ENCODE data around the gene S100A16. TPM values are rescaled to one million over a fixed set of nuclear protein-coding genes. Genes with fewer than 3 reads are reported as not detected.
A peak's percentile ranks its signal among the peaks of the same experiment; 100 is the strongest.

The S100A16 gene
- total RNA-seq, 1 experiment from 2014 or later, result 14.6 TPM

- no peaks in the 10 kb centered on the region; the same call in 1 of the 2 replicates for H3K27me3 Mint-ChIP-seq (ENCODE audit: low read depth)
- ChIA-PET POLR2A (interaction anchor here (0.7 to 1.8 kb wide), 5 partner anchors 13 to 72 kb away, joined by 3 to 10 read pairs (median 5); partner anchors contain the start of genes CHTOP and S100A13), CTCF (interaction anchor here (0.7 to 6.1 kb wide), 41 partner anchors 8 to 224 kb away, joined by 3 to 188 read pairs (median 5); partner anchors contain the start of genes CHTOP, NPR1, S100A13 and S100A14)
- DNase-seq (ENCODE audit: low spot score) (no peak), ATAC-seq (no peak; the same call in 1 of the 2 replicates)
- H3K27ac Mint-ChIP-seq, result peak overlapping the region; percentile 61
- H3K36me3 Mint-ChIP-seq, result no peaks in the 10 kb centered on the region
- peak overlapping the region; percentile 6 for H3K4me3 Mint-ChIP-seq
- TF ChIP-seq TP53 (CRISPR knock-in tag; IDR thresholded peaks at IDR 0.05) (no peak), ZNF396 (CRISPR knock-in tag; IDR thresholded peaks at IDR 0.05; ENCODE audit: borderline replicate concordance) (no peak), GTF2I (CRISPR knock-in tag; conservative IDR thresholded peaks at IDR 0.05) (no peak), ZNF416 (CRISPR knock-in tag; IDR thresholded peaks at IDR 0.05) (no peak), HMGXB4 (CRISPR knock-in tag; IDR thresholded peaks at IDR 0.05) (no peak), SMAD3 (CRISPR knock-in tag; IDR thresholded peaks at IDR 0.05; ENCODE audit: borderline replicate concordance) (no peak), ZNF121 (CRISPR knock-in tag; IDR thresholded peaks at IDR 0.05) (peak; percentile 45; the same call in 1 of the 2 replicates), TEAD4 (CRISPR knock-in tag; IDR thresholded peaks at IDR 0.05) (no peak)
- H3K4me1 Mint-ChIP-seq, result peaks cover 33% of the 10 kb centered on the region
- no peaks in the 10 kb centered on the region for H3K9me3 Mint-ChIP-seq
Measured at GRCh38 chr1:153567621-153568366, 45.1 kb downstream of the S100A16 start.

GRCh38 chr1:153566414-153567371 is 46.2 kb downstream of the S100A16 start:
- Mint-ChIP-seq H3K36me3 (no peaks in the 10 kb centered on the region), H3K9me3 (no peaks in the 10 kb centered on the region), H3K27me3 (ENCODE audit: low read depth) (no peaks in the 10 kb centered on the region), H3K4me1 (peaks cover 33% of the 10 kb centered on the region), H3K27ac (peak overlapping the region; percentile 85), H3K4me3 (no peak overlapping the region)
- ATAC-seq (peak; percentile 72), DNase-seq (ENCODE audit: low spot score) (peak; percentile 65)
- CTCF ChIA-PET, result interaction anchor here (0.7 to 2.2 kb wide), 13 partner anchors 16 to 214 kb away, joined by 3 to 33 read pairs (median 5); partner anchors contain the start of genes CHTOP, S100A13, S100A14 and S100A4
- POLR2A ChIA-PET, result interaction anchor here (0.6 kb wide), 1 partner anchor 39 kb away, joined by 3 read pairs; no protein-coding TSS in a partner anchor
- TF ChIP-seq CTCF (IDR thresholded peaks at IDR 0.05) (no peak), MAX (CRISPR knock-in tag; IDR thresholded peaks at IDR 0.05) (0 out of 2 replicates have a peak, but pooled peaks have one; percentile 26), JUN (CRISPR knock-in tag; IDR thresholded peaks at IDR 0.05) (peak; percentile 79; the same call in 1 of the 2 replicates), ZNF281 (CRISPR knock-in tag; IDR thresholded peaks at IDR 0.05) (peak; percentile 91), SP1 (CRISPR knock-in tag; conservative IDR thresholded peaks at IDR 0.05) (peak; percentile 40), NFE2L1 (CRISPR knock-in tag; IDR thresholded peaks at IDR 0.05) (peak; percentile 91; the same call in 1 of the 2 replicates), SMAD4 (CRISPR knock-in tag; IDR thresholded peaks at IDR 0.05) (no peak), ARID4B (CRISPR knock-in tag; IDR thresholded peaks at IDR 0.05; ENCODE audit: borderline replicate concordance) (0 out of 2 replicates have a peak, but pooled peaks have one; percentile 46)

Data from WTC11 (cell line).